LNCAP (cell line): ENCODE results near the gene PSME1.

ENCODE experiments used
- CTCF ChIP-seq: fragments of 450-650 bp; IDR thresholded peaks from 2 replicates; pipeline ENCODE4 v1.5.1; 2017; ENCODE audit warnings: mild to moderate bottlenecking

The PSME1 gene

GRCh38 chr14:24133735-24134134 lies 2.3 kb upstream of the PSME1 start:
- no peak for TF ChIP-seq CTCF

- no peak for TF ChIP-seq CTCF
These were observed 485 bp upstream of the PSME1 start for GRCh38 chr14:24135584-24135833.

GRCh38 chr14:24136684-24137528 lies 912 bp downstream of the PSME1 start:
- no peak for TF ChIP-seq CTCF

- TF ChIP-seq CTCF: no peak
These were observed 1.8 kb downstream of the PSME1 start for GRCh38 chr14:24137529-24138395.

GRCh38 chr14:24138396-24139271 lies 2.6 kb downstream of the PSME1 start:
- TF ChIP-seq CTCF: no peak

GRCh38 chr14:24139272-24139934 lies 3.4 kb downstream of the PSME1 start:
- no peak for TF ChIP-seq CTCF
